Ramos (cell line): Measurements from ENCODE around the gene ORAI1.

ENCODE experiments used
- in situ Hi-C: fragments of 300-500 bp; cut with MboI; formaldehyde crosslinking; loops from one replicate; pipeline ENCODE4 v1.14.3; 2022; ENCODE audit warnings: low sequenced_read_pairs; ENCODE audit not compliant: unreplicated experiment

ORAI1 gene

DNA sequence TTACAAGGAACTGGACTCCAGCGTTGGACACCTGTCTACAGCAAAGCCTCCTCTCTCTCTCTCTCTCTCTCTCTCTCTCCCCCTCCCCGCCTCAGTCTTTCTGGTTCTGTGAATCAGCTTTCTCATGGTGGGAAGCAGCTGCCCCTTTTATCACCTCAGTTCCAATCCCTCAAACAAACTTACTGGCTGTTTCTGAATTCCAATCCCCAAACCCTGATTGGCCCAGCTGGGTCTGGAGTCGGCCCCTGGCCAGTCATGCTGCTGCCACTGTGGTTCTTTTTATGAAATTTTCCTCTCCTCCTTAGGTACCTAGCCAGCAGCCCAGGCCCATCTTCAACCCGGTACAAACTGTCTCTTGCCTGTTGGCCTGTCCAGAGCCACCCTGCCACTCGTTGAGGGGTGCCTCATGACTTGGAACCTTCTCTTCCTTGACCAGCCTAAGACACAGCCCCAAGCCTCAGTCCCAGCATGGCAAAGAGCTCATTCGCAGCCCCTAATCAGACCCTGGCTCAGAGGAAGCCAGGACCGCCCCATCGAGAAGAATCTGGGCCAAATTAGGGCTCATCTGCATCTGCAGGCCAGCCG is 52.5 kb downstream of the ORAI1 start:
- in situ Hi-C loops = loop anchor here (5.0 kb wide), 1 partner anchor 187 kb away; no protein-coding TSS in a partner anchor

DNA sequence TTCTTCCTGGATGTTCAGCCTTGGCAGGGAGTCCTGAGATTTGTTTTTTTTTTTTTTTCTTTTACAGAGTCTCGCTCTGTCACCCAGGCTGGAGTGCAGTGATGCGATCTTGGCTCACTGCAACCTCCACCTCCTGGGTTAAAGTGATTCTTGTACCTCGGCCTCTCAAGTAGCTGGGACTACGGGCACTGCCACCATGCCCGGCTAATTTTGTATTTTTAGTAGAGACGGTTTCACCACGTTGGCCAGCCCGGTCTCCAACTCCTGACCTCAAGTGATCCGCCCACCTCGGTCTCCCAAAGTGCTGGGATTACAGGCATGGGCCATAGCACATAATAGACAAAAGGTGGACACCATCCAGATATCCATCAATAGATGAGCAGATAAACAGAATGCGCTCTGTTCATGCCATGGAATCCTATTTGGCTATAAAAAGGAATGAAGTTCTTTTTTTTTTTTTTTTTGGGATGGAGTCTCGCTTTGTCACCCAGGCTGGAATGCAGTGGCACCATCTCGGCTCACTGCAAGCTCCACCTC is 53.4 kb downstream of the ORAI1 start:
- in situ Hi-C loops = loop anchor here (5.0 kb wide), 1 partner anchor 187 kb away; no protein-coding TSS in a partner anchor

DNA sequence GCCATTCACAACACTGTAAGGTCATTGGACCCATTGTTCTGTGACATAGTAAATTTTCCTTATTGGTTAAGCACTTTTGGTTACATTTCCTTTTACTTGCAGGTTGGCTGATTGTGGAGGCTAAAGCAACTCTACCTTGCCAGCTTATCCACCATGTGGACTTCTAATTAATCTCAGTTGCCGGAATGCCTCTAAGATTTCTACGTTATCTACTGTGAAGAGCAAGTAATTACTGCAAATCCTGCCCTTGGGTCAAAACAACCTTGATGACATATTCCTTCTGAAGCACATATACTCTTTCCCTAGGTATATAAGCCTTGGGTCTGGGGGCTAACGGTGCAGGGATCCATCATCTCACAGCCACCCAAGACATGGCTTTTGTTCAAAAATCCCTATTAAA is 62.6 kb downstream of the ORAI1 start:
- in situ Hi-C loops = no loop called here

DNA sequence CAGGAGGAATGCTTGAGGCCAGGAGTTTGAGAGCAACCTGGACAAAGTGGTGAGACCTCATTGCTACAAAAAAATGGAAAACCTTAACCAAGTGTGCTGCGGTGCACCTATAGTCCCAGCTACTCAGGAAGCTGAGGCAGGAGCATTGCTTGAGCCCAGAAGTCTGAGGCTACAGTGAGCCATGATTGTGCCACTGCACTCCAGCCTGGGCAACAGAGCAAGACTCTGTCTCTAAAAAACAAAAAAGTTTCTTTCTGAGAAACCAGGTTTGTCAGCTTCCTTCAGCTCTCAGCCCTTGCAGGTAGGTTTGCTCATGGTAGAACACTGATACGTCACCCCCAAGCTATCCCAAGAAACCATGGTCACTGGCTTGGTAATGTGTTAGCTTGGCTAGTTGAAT is 63.1 kb downstream of the ORAI1 start:
- in situ Hi-C loops = no loop called here
